ENCODE data around the gene PIK3CG.
"Not testable (repeated sequence)": the region's sequence is repeated elsewhere in the genome, so short reads cannot be mapped to it uniquely, and the experiment has no call there.

PIK3CG gene

GRCh38 chr7:106915873-106916272 lies 50.8 kb downstream of the PIK3CG start:
- no peak overlapping the region for H3K4me3 ChIP-seq (ENCODE audit: low read depth, low read length)
- DNase-seq (ENCODE audit: low read depth) = no peak
- TF ChIP-seq CTCF (IDR thresholded peaks at IDR 0.05; ENCODE audit: control insufficient read depth, extremely low read depth, insufficient read depth) = no peak

GRCh38 chr7:106916679-106917078 lies 51.6 kb downstream of the PIK3CG start:
- TF ChIP-seq CTCF (IDR thresholded peaks at IDR 0.05; ENCODE audit: control insufficient read depth, extremely low read depth, insufficient read depth) = no peak
- H3K4me3 ChIP-seq (ENCODE audit: low read depth, low read length) = no peak overlapping the region
- no peak for DNase-seq (ENCODE audit: low read depth)

- H3K4me3 ChIP-seq (ENCODE audit: low read depth, low read length) = no peak overlapping the region
- TF ChIP-seq CTCF (IDR thresholded peaks at IDR 0.05; ENCODE audit: control insufficient read depth, extremely low read depth, insufficient read depth) = no peak
- DNase-seq (ENCODE audit: low read depth) = no peak
These were observed 53.9 kb downstream of the PIK3CG start for GRCh38 chr7:106918991-106919390.

GRCh38 chr7:106924468-106924867 lies 59.4 kb downstream of the PIK3CG start:
- not testable (repeated sequence) for DNase-seq (ENCODE audit: low read depth); H3K4me3 ChIP-seq (ENCODE audit: low read depth, low read length)

GRCh38 chr7:106926892-106927291 lies 61.8 kb downstream of the PIK3CG start:
- no peak for TF ChIP-seq CTCF (IDR thresholded peaks at IDR 0.05; ENCODE audit: control insufficient read depth, extremely low read depth, insufficient read depth)
- no peak overlapping the region for H3K4me3 ChIP-seq (ENCODE audit: low read depth, low read length)
- DNase-seq (ENCODE audit: low read depth) = no peak

- H3K4me3 ChIP-seq (ENCODE audit: low read depth, low read length) = no peak overlapping the region
- no peak for DNase-seq (ENCODE audit: low read depth)
- no peak for TF ChIP-seq CTCF (IDR thresholded peaks at IDR 0.05; ENCODE audit: control insufficient read depth, extremely low read depth, insufficient read depth)
These were observed 62.5 kb downstream of the PIK3CG start for GRCh38 chr7:106927536-106927935.

- DNase-seq (ENCODE audit: low read depth); H3K4me3 ChIP-seq (ENCODE audit: low read depth, low read length): not testable (repeated sequence)
These were observed 64.5 kb downstream of the PIK3CG start for GRCh38 chr7:106929616-106930015.

- no peak for DNase-seq (ENCODE audit: low read depth)
- H3K4me3 ChIP-seq (ENCODE audit: low read depth, low read length) = no peak overlapping the region
- no peak for TF ChIP-seq CTCF (IDR thresholded peaks at IDR 0.05; ENCODE audit: control insufficient read depth, extremely low read depth, insufficient read depth)
These were observed 71.2 kb downstream of the PIK3CG start for GRCh38 chr7:106936236-106936635.

GRCh38 chr7:106938122-106938521 lies 73.0 kb downstream of the PIK3CG start:
- not testable (repeated sequence) for H3K4me3 ChIP-seq (ENCODE audit: low read depth, low read length); DNase-seq (ENCODE audit: low read depth)

Measured in LNCaP clone FGC (cell line).